Kidney tubule cell (primary cell): ENCODE data around the gene AGTR2.
"Not testable (repeated sequence)": the region's sequence is repeated elsewhere in the genome, so short reads cannot be mapped to it uniquely, and the experiment has no call there.

ENCODE experiments used
- DNase-seq: peaks from one replicate; pipeline ENCODE4 v3.0.0-alpha.2; 2018; ENCODE audit warnings: low spot score

AGTR2 gene

GRCh38 chrX:116170511-116170910, at the start of gene AGTR2:
Gene AGTR2, plus strand, starts transcription at chrX:116170744. Its CDS starts 1,537 bp downstream, at chrX:116172281.
- DNase-seq: no peak

DNA sequence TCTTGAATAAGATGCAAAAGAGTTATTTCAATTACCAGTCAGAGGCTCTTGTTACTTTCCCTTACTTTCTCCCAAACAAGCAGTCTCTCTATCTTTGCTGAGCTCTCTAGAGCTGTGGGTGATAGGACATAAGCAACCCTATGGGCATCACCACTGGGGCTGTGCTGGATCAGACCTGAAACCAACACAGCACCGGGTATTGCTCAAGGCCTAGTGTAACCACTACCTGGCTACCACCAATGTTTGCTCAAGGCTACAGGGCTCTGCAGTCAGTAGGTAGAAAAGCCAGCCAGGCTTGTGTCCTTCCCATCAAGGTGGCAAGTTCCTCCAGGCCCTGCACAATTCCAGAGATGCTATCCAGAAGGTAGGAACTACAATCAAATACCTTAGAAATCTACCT, 35.3 kb upstream of the AGTR2 start:
- DNase-seq: no peak

GRCh38 chrX:116141270-116141669, 29.3 kb upstream of the AGTR2 start:
- not testable (repeated sequence) for DNase-seq

DNA sequence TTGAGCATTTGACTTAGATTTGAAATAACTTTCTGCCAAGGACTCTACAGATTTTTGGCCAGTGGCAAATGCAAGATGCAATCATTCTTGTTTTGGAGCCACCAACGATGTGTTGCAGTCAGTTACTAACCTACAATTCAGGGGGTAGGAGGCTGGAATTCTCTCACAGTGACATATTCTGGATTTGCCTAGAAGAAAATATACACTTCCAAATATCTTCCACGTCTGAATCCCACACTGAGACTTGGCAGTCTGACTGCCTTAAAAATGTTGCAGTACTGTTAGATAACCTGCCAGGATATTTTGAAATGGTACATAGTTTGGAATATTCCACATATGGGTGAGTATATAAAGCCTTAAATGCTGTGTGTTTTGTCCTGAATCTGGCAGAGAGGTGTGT, 27.6 kb upstream of the AGTR2 start:
- DNase-seq: no peak

GRCh38 chrX:116172976-116173375, 2.4 kb downstream of the AGTR2 start:
- DNase-seq: no peak

GRCh38 chrX:116181300-116181699, 10.8 kb downstream of the AGTR2 start:
- no peak for DNase-seq

DNA sequence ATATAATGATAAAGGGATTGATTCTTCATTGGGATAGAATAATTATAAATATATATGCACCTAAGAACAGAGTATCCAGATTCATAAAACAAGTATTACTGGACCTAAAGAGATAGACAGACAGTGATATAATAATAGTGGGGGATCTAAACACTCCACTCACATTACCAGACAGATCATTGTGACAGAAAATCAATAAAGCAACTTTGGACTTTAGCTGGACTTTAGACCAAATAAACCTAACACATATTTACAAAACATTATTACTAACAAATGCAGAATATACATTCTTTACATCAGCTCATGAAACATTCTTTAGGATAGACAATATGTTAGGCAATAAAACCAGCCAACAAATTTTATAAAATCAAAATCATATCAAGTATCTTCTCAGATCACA, 14.6 kb downstream of the AGTR2 start:
- no peak for DNase-seq

GRCh38 chrX:116194649-116195048, 24.1 kb downstream of the AGTR2 start:
- DNase-seq: no peak

DNA sequence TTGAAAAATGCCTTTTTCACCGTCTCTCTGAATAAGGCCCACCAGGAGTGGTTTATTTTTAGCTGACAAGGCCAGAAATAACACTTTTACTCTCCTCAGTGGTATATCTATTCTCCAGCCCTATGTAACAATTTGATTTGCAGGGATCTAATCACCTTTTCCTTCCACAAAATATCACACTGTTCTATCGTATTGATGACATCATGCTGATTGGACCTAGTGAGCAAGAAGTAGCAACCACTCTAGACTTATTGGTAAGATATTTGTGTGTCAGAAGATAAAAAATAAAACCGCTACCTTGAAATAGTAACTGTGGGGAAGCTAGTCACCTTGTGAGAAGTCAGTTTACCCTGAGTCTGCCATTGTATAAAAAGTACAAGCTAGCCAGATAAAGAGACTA, 27.7 kb downstream of the AGTR2 start:
- no peak for DNase-seq

GRCh38 chrX:116198810-116199209, 28.3 kb downstream of the AGTR2 start:
- DNase-seq: no peak

DNA sequence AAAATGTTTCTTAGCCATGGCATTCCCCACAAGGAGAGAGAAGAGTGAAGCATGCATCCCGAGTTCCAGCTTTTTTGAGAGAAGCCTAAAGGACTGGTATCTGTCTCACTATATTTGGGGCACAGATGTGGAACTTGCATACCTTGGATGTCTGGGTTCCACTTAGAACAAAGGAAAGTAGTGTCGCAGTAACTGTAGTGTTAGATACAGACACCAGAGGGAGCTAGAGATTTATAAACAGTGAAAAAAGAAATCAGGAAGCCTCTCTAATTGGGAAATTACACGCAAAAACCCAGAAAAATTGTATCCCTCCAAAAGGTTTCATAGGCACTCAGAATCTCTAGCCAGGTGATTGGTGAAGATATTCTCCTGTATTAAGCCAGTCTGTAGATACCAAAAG, 34.4 kb downstream of the AGTR2 start:
- peak; percentile 32 for DNase-seq

GRCh38 chrX:116213262-116213661, 42.7 kb downstream of the AGTR2 start:
- no peak for DNase-seq

DNA sequence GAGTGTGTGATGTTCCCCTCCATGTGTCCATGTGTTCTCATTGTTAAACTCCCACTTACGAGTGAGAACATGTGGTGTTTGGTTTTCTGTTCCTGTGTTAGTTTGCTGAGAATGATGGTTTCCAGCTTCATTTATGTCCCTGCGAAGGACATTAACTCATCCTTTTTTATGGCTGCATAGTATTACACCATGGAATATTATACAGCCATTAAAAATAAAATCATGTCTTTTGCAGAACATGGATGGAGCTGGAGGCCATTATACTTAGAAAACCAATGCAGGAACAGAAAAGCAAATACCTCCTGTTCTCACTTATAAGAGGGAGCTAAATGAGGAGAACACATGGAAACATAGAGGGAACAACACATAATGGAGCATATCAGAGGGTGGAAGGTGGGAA, 46.5 kb downstream of the AGTR2 start:
- not testable (repeated sequence) for DNase-seq
